Gastrocnemius medialis (tissue), 4 donors: Measurements from ENCODE around the gene MAML3. TPM values are rescaled to one million over a fixed set of nuclear protein-coding genes. Genes with fewer than 3 reads are reported as not detected.

Experiments
- ATAC-seq, 2 donors: fragments of 150-250 bp; one replicate each; pipeline ENCODE4 v1.9.1; 2016
- DNase-seq, 2 donors: peaks; one replicate each; pipeline ENCODE4 v3.0.0-alpha.2; 2019
- H3K27ac ChIP-seq, 4 donors: fragments of 200-600 bp; sonication (generic); 1 replicate in 1 of 4; 2 replicates in 3 of 4; pipeline ENCODE4 v1.5.1; 2016 to 2018; ENCODE audit warnings: mild to moderate bottlenecking in 2 of 4, moderate library complexity in 1 of 4
- H3K27me3 ChIP-seq, 3 donors: fragments of 200-600 bp; sonication (generic) in 2 of 3; 1 replicate in 1 of 3; 2 replicates in 2 of 3; pipeline versions ENCODE4 v1.5.1 to v1.6.0; 2016 to 2019; ENCODE audit warnings: mild to moderate bottlenecking in 1 of 3, moderate library complexity in 1 of 3
- H3K36me3 ChIP-seq, 2 donors: fragments of 200-600 bp; sonication (generic) in 1 of 2; one replicate each; pipeline ENCODE4 v1.5.1; 2017 to 2018
- H3K4me1 ChIP-seq, 2 donors: fragments of 200-600 bp; sonication (generic) in 1 of 2; one replicate each; pipeline ENCODE4 v1.5.1; 2016 to 2017; ENCODE audit warnings: mild to moderate bottlenecking in 2 of 2
- H3K4me3 ChIP-seq, 4 donors: fragments of 200-600 bp; sonication (generic) in 3 of 4; 1 replicate in 1 of 4; 2 replicates in 3 of 4; pipeline ENCODE4 v1.5.1; 2016 to 2019; ENCODE audit warnings: mild to moderate bottlenecking in 2 of 4
- H3K9me3 ChIP-seq, 3 donors: fragments of 200-600 bp; sonication (generic) in 2 of 3; 1 replicate in 1 of 3; 2 replicates in 2 of 3; pipeline ENCODE4 v1.5.1; 2016 to 2019
- POLR2A ChIP-seq, 2 donors: fragments of 450-650 bp; IDR thresholded peaks; one replicate each; pipeline ENCODE4 v1.6.1; 2017; ENCODE audit warnings: antibody characterized with exemption in 2 of 2, mild to moderate bottlenecking in 2 of 2, moderate library complexity in 2 of 2
- in situ Hi-C, 4 donors: fragments of 200-750 bp; cut with MboI; loops; one replicate each; pipeline versions ENCODE4 v1.15.0 to v1.8.0; 2017; ENCODE audit warnings: low sequenced_read_pairs in 4 of 4
- intact Hi-C: fragments of 100-400 bp; cut with DNase I; formaldehyde crosslinking; loops from one replicate; pipeline ENCODE4 v1.15.1; 2023; ENCODE audit warnings: low total_unique reads
- total RNA-seq, 4 donors: library from RNA; depleted of rRNA; stranded (reverse); fragments of >200 nt; gene quantifications; one replicate each; pipeline versions ENCODE4 v1.1.0 to v1.2.3, GENCODE V29; 2016
- TF ChIP-seq, protein P1 (sequence below), 5 experiments: fragments of 450-650 bp in 3 of 5; fragments of 200-600 bp in 2 of 5; sonication (generic) in 2 of 5; IDR thresholded peaks in 4 of 5; conservative IDR thresholded peaks in 1 of 5; 1 replicate in 4 of 5; 2 replicates in 1 of 5; pipeline ENCODE4 v1.5.1; 2016 to 2019; ENCODE audit warnings: antibody characterized with exemption in 5 of 5, mild to moderate bottlenecking in 3 of 5, moderate library complexity in 3 of 5

Gene MAML3
- total RNA-seq, 4 donors from 2014 or later, result 0.98 to 1.5 (median 1.4) TPM

DNA sequence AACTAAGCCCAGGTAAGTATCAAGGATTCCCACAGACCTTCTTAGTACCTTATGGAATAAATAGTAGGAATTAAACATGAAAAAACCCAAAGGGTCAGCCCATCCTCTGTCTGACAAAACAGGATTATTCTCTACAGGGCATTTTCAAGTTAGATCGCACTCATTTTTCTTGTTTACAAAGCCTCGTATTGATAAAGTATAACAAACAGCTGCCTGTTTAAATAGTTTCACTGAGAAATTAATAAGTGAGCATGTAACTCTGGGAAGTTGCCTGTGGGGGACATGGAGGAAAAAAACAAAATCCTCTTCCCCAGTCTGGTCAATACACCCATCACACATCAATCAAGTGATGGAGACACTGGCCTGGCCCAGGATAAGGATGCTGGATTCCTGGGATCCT, 48.5 kb downstream of the MAML3 start:
- in situ Hi-C loops (no loop called here), intact Hi-C loops (no loop called here)
- Histone ChIP-seq H3K9me3 (no peaks in the 10 kb centered on the region), H3K27me3 (no peaks in the 10 kb centered on the region), H3K27ac (no peak overlapping the region), H3K36me3 (no peaks in the 10 kb centered on the region), H3K4me3 (no peak overlapping the region), H3K4me1 (peaks cover 0 to 6% of the 10 kb centered on the region in 2 donors)
- no peak for DNase-seq
- no peak for ATAC-seq
- no peak for TF ChIP-seq POLR2A (IDR thresholded peaks at IDR 0.05)
- TF ChIP-seq, protein P1, sequence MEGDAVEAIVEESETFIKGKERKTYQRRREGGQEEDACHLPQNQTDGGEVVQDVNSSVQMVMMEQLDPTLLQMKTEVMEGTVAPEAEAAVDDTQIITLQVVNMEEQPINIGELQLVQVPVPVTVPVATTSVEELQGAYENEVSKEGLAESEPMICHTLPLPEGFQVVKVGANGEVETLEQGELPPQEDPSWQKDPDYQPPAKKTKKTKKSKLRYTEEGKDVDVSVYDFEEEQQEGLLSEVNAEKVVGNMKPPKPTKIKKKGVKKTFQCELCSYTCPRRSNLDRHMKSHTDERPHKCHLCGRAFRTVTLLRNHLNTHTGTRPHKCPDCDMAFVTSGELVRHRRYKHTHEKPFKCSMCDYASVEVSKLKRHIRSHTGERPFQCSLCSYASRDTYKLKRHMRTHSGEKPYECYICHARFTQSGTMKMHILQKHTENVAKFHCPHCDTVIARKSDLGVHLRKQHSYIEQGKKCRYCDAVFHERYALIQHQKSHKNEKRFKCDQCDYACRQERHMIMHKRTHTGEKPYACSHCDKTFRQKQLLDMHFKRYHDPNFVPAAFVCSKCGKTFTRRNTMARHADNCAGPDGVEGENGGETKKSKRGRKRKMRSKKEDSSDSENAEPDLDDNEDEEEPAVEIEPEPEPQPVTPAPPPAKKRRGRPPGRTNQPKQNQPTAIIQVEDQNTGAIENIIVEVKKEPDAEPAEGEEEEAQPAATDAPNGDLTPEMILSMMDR (IDR thresholded peaks at IDR 0.05 in 4 of 5, conservative IDR thresholded peaks at IDR 0.05 in 1 of 5), result no peak

DNA sequence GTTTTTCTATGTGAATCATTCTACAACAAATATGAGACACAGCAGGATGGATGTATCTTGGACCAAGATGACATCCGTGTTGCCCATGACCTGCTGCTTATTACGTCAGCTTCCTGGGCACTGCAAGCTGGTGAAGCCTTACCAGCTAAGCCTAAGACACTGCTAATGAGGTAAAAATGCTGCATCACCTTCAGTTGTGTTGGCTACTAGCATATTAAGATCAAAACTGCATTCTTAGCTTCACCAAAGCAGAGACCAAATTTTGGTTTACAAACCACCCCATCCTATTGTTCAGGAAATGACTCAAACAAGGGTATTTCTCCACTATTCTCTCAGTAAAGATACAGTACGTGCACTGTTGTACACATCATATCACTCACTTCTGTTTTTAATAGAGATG, 50.3 kb downstream of the MAML3 start:
- TF ChIP-seq, protein P1 (IDR thresholded peaks at IDR 0.05 in 4 of 5, conservative IDR thresholded peaks at IDR 0.05 in 1 of 5), result no peak
- TF ChIP-seq POLR2A (IDR thresholded peaks at IDR 0.05), result no peak
- in situ Hi-C loops, result no loop called here
- H3K4me3 ChIP-seq, result no peak overlapping the region
- H3K9me3 ChIP-seq, result no peaks in the 10 kb centered on the region
- H3K27me3 ChIP-seq, result no peaks in the 10 kb centered on the region
- no peaks in the 10 kb centered on the region for H3K36me3 ChIP-seq
- DNase-seq (no peak), ATAC-seq (no peak)
- intact Hi-C loops, result no loop called here
- peaks cover 3 to 20% of the 10 kb centered on the region in 2 donors for H3K4me1 ChIP-seq
- H3K27ac ChIP-seq, result no peak overlapping the region

DNA sequence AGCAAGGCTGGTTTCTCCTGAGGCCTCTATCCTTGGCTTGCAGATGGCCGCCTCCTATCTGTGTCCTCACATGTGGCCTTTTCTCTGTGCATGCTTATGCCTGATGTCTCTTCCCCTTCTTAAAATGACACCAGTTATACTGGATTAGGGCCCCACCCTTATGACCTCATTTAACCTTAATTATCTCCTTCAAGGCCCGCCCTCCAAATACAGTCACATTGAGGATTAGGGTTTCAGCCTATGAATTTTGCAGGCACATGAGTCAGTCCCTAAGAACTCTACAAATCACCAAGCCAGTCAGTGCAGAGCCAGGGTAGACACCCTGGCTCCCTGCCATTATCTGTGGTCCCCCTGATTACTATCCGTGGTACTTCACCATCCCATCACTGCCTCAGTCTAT, 51.6 kb downstream of the MAML3 start:
- TF ChIP-seq POLR2A (IDR thresholded peaks at IDR 0.05), result no peak
- TF ChIP-seq, protein P1 (IDR thresholded peaks at IDR 0.05 in 4 of 5, conservative IDR thresholded peaks at IDR 0.05 in 1 of 5), result no peak
- H3K36me3 ChIP-seq, result no peaks in the 10 kb centered on the region
- no peak for DNase-seq
- intact Hi-C loops (no loop called here), in situ Hi-C loops (no loop called here)
- no peak for ATAC-seq
- no peaks in the 10 kb centered on the region for H3K9me3 ChIP-seq
- H3K27ac ChIP-seq, result no peak overlapping the region
- peaks cover 8 to 31% of the 10 kb centered on the region in 2 donors for H3K4me1 ChIP-seq
- no peak overlapping the region for H3K4me3 ChIP-seq
- H3K27me3 ChIP-seq, result no peaks in the 10 kb centered on the region

DNA sequence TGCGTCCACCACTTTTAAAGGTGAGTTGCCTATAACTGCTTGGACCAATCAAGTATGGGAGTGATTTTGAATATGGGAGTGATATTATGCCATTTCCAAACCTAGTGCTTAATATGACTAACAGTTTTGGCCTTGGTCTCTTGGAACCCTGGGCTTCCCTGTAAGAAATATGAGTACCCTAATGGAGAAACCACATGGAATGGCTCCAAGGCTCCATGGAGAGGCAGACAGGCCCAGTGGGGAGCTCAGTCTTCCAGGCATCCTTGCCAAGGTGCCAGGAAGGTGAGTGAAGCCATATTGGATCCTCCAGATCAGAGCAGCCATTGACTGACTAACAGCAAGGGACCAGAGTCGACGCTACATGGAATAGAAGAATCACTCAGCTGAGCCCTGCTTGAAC, 53.2 kb downstream of the MAML3 start:
- intact Hi-C loops (no loop called here), in situ Hi-C loops (no loop called here)
- ATAC-seq (peak in 1 of 2 donors; percentile 22), DNase-seq (no peak)
- H3K36me3 ChIP-seq, result no peaks in the 10 kb centered on the region
- H3K9me3 ChIP-seq, result no peaks in the 10 kb centered on the region
- TF ChIP-seq POLR2A (IDR thresholded peaks at IDR 0.05), result no peak
- TF ChIP-seq, protein P1 (IDR thresholded peaks at IDR 0.05 in 4 of 5, conservative IDR thresholded peaks at IDR 0.05 in 1 of 5), result no peak
- no peaks in the 10 kb centered on the region for H3K27me3 ChIP-seq
- no peak overlapping the region for H3K27ac ChIP-seq
- no peak overlapping the region for H3K4me3 ChIP-seq
- H3K4me1 ChIP-seq, result peaks cover 24 to 47% of the 10 kb centered on the region in 2 donors

DNA sequence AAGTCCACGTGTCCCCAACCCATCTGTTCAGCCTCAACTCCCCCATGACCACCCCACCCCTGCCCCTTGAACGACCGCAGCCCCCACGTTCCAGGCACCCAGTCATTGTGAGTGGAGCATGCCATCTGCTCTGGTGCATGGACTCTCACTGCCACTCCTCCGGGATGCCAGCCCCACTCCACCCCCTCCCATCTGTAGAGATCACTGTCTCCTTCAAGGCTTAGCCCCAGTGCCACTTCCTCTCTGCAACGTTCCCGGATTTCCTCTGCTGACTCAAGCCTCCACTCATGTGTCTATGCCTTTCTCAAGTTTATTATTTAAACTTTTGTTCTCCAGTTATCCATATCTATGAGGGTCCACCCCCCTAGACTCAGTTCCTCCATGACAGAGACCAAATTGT, 54.0 kb downstream of the MAML3 start:
- H3K36me3 ChIP-seq, result no peaks in the 10 kb centered on the region
- H3K9me3 ChIP-seq, result no peaks in the 10 kb centered on the region
- H3K4me3 ChIP-seq, result no peak overlapping the region
- H3K27ac ChIP-seq, result no peak overlapping the region
- intact Hi-C loops, result no loop called here
- in situ Hi-C loops, result loop anchor here in 1 of 4 donors (10.0 kb wide), 1 partner anchor 45 kb away; no protein-coding TSS in a partner anchor
- peak; percentile 16 to 25 for DNase-seq
- ATAC-seq, result no peak
- no peak for TF ChIP-seq POLR2A (IDR thresholded peaks at IDR 0.05)
- TF ChIP-seq, protein P1 (IDR thresholded peaks at IDR 0.05 in 4 of 5, conservative IDR thresholded peaks at IDR 0.05 in 1 of 5), result no peak
- no peaks in the 10 kb centered on the region for H3K27me3 ChIP-seq
- H3K4me1 ChIP-seq, result peaks cover 30 to 53% of the 10 kb centered on the region in 2 donors
